ENCODE data around the gene PGBD2.
A peak's percentile ranks its signal among the peaks of the same experiment; 100 is the strongest.

Gene PGBD2, protein sequence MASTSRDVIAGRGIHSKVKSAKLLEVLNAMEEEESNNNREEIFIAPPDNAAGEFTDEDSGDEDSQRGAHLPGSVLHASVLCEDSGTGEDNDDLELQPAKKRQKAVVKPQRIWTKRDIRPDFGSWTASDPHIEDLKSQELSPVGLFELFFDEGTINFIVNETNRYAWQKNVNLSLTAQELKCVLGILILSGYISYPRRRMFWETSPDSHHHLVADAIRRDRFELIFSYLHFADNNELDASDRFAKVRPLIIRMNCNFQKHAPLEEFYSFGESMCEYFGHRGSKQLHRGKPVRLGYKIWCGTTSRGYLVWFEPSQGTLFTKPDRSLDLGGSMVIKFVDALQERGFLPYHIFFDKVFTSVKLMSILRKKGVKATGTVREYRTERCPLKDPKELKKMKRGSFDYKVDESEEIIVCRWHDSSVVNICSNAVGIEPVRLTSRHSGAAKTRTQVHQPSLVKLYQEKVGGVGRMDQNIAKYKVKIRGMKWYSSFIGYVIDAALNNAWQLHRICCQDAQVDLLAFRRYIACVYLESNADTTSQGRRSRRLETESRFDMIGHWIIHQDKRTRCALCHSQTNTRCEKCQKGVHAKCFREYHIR

DNA sequence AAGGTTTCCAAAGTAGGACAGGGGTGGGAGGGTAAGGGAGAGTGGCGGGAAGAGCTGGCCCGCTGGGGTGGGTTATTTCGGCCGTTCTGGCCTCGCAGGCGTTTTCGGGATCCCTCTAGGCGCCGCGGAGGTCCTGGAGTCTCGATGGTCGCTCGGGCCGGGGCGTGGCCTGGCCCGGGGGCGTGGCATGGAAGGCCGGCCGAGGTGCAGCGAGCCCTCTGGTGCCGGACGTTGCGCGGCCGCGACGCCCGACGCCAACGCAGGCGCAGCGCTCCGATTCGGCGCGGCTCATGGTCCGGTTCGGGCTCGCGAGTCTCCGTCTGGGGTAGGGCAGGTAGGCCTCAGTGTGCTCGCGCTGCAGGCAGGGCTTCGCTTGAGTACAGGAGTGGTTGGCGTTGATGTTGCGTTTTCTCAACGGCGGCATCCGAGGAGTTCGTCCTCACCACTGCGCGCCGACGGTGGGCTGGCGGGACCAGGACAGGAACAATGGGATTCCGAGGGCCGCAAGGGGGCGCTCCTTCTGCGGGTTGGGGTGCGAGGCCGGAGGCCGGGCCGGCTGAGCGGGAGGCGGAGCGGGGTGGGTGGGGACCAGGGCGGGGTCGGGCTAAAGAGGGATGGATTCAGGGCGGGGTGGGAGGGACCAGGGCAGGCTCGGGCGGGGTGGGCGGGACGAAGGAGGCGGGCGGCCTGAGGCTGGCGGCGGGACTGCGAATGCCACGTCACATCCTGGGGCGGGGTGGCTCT is at the start of gene PGBD2:
PGBD2 (plus strand) TSS at position 227 of the 744 bp plus-strand sequence. CDS start 7,628 bp downstream, outside the sequence.
- Mint-ChIP-seq H3K4me1 (ENCODE audit: low read depth) (peaks cover 25% of the 10 kb centered on the region), H3K36me3 (ENCODE audit: low read depth) (no peaks in the 10 kb centered on the region), H3K4me3 (peak within 1 kb of the TSS; percentile 93), H3K9me3 (no peaks in the 10 kb centered on the region), H3K27ac (peak within 1 kb of the TSS; percentile 95), H3K27me3 (no peaks in the 10 kb centered on the region)

- Mint-ChIP-seq H3K4me3 (peak overlapping the region; percentile 91), H3K36me3 (ENCODE audit: low read depth) (peaks cover 4% of the 10 kb centered on the region), H3K9me3 (no peaks in the 10 kb centered on the region), H3K27ac (peak overlapping the region; percentile 97), H3K27me3 (no peaks in the 10 kb centered on the region), H3K4me1 (ENCODE audit: low read depth) (peaks cover 19% of the 10 kb centered on the region)
Measured at GRCh38 chr1:248857201-248857600, 48.8 kb upstream of the PGBD2 start.

DNA sequence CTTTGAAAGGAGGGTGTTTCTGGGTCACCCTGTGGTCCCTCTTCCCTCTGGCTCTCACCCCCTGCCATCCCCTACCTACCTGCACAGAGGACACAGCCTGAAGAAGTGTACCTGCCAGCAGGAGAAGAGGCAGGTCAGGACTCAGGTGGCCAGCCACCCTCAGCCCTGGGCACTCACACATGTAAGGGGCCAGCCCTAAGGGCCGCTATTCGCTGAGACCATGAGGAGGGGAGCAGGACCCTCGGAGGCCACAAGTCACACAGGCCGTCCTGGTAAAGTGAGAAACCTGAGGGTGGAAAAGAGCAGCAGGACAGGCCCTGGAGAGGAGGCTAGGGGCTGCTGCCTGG is 48.3 kb upstream of the PGBD2 start:
- peaks cover 24% of the 10 kb centered on the region for H3K4me1 Mint-ChIP-seq (ENCODE audit: low read depth)
- no peaks in the 10 kb centered on the region for H3K27me3 Mint-ChIP-seq
- peak overlapping the region; percentile 91 for H3K4me3 Mint-ChIP-seq
- no peaks in the 10 kb centered on the region for H3K9me3 Mint-ChIP-seq
- H3K36me3 Mint-ChIP-seq (ENCODE audit: low read depth): peaks cover 4% of the 10 kb centered on the region
- peak overlapping the region; percentile 97 for H3K27ac Mint-ChIP-seq

GRCh38 chr1:248858096-248858890 is 47.7 kb upstream of the PGBD2 start:
- Mint-ChIP-seq H3K4me1 (ENCODE audit: low read depth) (peaks cover 27% of the 10 kb centered on the region), H3K27ac (peak overlapping the region; percentile 97), H3K4me3 (peak overlapping the region; percentile 91), H3K36me3 (ENCODE audit: low read depth) (peaks cover 4% of the 10 kb centered on the region), H3K27me3 (no peaks in the 10 kb centered on the region), H3K9me3 (no peaks in the 10 kb centered on the region)

- Mint-ChIP-seq H3K9me3 (no peaks in the 10 kb centered on the region), H3K27me3 (no peaks in the 10 kb centered on the region), H3K36me3 (ENCODE audit: low read depth) (peaks cover 4% of the 10 kb centered on the region), H3K4me1 (ENCODE audit: low read depth) (peaks cover 34% of the 10 kb centered on the region), H3K27ac (peak within 1 kb of the TSS; percentile 97), H3K4me3 (peak within 1 kb of the TSS; percentile 91)
Measured at GRCh38 chr1:248858891-248859889, 46.8 kb upstream of the PGBD2 start, which contains the start of gene ZNF692. Gene ZNF692, minus strand, starts transcription at chr1:248859085. Its CDS starts 776 bp downstream, at chr1:248858309.

- Mint-ChIP-seq H3K27ac (peak overlapping the region; percentile 89), H3K36me3 (ENCODE audit: low read depth) (peaks cover 4% of the 10 kb centered on the region), H3K4me3 (peak overlapping the region; percentile 91), H3K4me1 (ENCODE audit: low read depth) (peaks cover 35% of the 10 kb centered on the region), H3K27me3 (no peaks in the 10 kb centered on the region), H3K9me3 (no peaks in the 10 kb centered on the region)
Measured at GRCh38 chr1:248860007-248860406, 46.0 kb upstream of the PGBD2 start.

GRCh38 chr1:248861616-248862015 is 44.4 kb upstream of the PGBD2 start:
- no peak overlapping the region for H3K27ac Mint-ChIP-seq

GRCh38 chr1:248862695-248862997 is 43.4 kb upstream of the PGBD2 start:
- no peaks in the 10 kb centered on the region for H3K36me3 Mint-ChIP-seq (ENCODE audit: low read depth)
- no peaks in the 10 kb centered on the region for H3K27me3 Mint-ChIP-seq
- H3K4me3 Mint-ChIP-seq: peak overlapping the region; percentile 82
- H3K4me1 Mint-ChIP-seq (ENCODE audit: low read depth): peaks cover 35% of the 10 kb centered on the region
- H3K9me3 Mint-ChIP-seq: no peaks in the 10 kb centered on the region
- H3K27ac Mint-ChIP-seq: peak overlapping the region; percentile 29

More at GRCh38 chr1:248861616-248862015, 44.4 kb upstream of the PGBD2 start:
- H3K9me3 Mint-ChIP-seq: no peaks in the 10 kb centered on the region
- no peak overlapping the region for H3K4me3 Mint-ChIP-seq
- no peaks in the 10 kb centered on the region for H3K27me3 Mint-ChIP-seq
- peaks cover 35% of the 10 kb centered on the region for H3K4me1 Mint-ChIP-seq (ENCODE audit: low read depth)
- H3K36me3 Mint-ChIP-seq (ENCODE audit: low read depth): peaks cover 4% of the 10 kb centered on the region

GRCh38 chr1:248862998-248863881 is 42.8 kb upstream of the PGBD2 start:
- Mint-ChIP-seq H3K4me3 (peak overlapping the region; percentile 82), H3K4me1 (ENCODE audit: low read depth) (peaks cover 35% of the 10 kb centered on the region), H3K36me3 (ENCODE audit: low read depth) (no peaks in the 10 kb centered on the region), H3K9me3 (no peaks in the 10 kb centered on the region), H3K27me3 (no peaks in the 10 kb centered on the region), H3K27ac (peak overlapping the region; percentile 89)

DNA sequence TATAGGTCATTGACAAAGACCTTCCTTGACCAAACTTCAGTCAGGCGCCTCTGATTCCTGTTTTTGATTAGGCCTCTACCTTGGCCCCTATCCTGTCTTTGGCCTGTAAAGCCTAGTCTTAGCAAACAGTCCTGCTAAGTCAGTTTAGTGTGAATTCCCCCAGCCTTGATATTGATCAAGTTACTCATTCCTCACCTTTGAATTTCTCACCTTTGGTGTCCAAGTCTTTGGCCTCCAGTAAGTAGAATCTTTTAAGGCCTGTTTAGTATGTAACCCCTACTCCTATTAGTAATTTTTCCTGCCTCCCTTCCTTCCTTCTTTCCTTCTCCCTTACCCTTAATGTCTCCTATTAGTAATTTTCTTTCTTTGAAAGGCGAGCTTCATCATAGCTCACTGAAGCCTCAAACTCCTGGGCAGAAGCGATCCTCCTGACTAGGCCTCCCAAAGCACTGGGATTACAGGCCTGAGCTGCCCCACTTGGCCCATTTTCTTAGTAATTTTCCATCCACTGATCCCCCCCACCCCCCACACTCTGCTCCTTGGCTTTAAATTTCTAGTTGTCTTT is 34.1 kb upstream of the PGBD2 start:
- Mint-ChIP-seq H3K27ac (no peak overlapping the region), H3K4me1 (ENCODE audit: low read depth) (peaks cover 25% of the 10 kb centered on the region), H3K36me3 (ENCODE audit: low read depth) (peaks cover 8% of the 10 kb centered on the region), H3K4me3 (peak overlapping the region; percentile 93), H3K27me3 (peaks cover 8% of the 10 kb centered on the region), H3K9me3 (no peaks in the 10 kb centered on the region)

GRCh38 chr1:248872752-248873408 is 33.2 kb upstream of the PGBD2 start:
- Mint-ChIP-seq H3K27me3 (peaks cover 8% of the 10 kb centered on the region), H3K27ac (peak overlapping the region; percentile 94), H3K4me1 (ENCODE audit: low read depth) (peaks cover 25% of the 10 kb centered on the region), H3K4me3 (peak overlapping the region; percentile 93), H3K36me3 (ENCODE audit: low read depth) (peaks cover 8% of the 10 kb centered on the region), H3K9me3 (no peaks in the 10 kb centered on the region)

- H3K27me3 Mint-ChIP-seq: peaks cover 8% of the 10 kb centered on the region
Measured at GRCh38 chr1:248873409-248873992, 32.5 kb upstream of the PGBD2 start.

More at GRCh38 chr1:248873409-248873992, 32.5 kb upstream of the PGBD2 start:
- Mint-ChIP-seq H3K9me3 (no peaks in the 10 kb centered on the region), H3K27ac (peak overlapping the region; percentile 94), H3K4me1 (ENCODE audit: low read depth) (peaks cover 25% of the 10 kb centered on the region), H3K36me3 (ENCODE audit: low read depth) (peaks cover 8% of the 10 kb centered on the region), H3K4me3 (peak overlapping the region; percentile 93)
